HG02610 (cell line): ENCODE results near the gene CARD19.

Experiments used
- ATAC-seq: cut with Tn5 transposase; IDR thresholded peaks from one replicate; pipeline ENCODE4 v1.9.1; 2021; ENCODE audit warnings: mild to moderate bottlenecking, moderate library complexity; ENCODE audit not compliant: unreplicated experiment

Gene CARD19

DNA sequence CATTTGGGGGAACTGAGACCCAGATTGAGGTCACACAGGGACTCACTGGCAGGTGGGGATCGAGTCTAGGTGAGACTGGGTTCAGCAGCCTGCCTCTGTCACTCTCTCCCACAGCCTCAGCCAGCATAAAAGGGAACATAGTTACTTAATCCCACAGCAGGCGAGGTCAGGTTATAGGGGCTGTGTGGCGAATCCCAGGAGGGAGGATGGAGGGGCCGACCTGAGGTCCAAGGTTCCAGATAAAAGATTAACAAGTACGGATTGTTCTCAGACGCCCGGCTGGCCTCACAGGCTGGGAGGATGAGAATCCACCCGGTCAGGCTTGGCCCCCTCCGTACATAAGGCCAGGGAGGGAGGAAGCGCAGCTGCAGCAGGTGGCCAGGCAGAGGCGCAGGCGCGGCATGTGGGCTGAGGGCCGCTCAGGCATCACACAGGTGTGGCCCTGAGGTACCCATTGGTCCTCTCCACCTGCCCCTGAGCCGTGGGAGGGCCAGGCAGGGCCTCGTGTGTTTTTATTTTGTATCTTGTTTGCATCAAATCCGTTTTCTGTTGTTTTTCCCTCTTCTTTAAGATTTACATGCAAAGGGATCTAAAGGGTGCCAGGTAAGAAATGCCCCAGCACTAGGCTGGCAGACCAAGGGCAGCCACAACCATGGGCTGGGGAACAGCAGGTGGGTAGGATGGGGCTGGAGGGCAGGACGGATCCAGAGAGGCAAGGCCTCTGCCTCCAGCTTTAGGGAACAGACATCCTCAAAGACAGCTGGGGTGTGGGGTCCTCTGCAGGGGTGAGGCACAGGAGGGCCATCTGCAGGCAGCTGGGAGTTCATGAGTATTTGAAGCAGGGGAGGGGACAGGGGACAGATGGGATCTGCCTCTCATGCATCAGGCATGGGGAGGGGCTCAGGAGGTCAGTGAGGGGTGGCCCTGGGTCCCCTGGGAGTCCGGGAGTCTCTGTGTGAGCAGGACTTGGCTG is 33.9 kb upstream of the CARD19 start:
- peak; percentile 25 for ATAC-seq

- peak; percentile 88 for ATAC-seq
Measured at GRCh38 chr9:93064392-93065134, 31.5 kb upstream of the CARD19 start.

GRCh38 chr9:93065135-93065720 is 30.8 kb upstream of the CARD19 start:
- no peak for ATAC-seq

DNA sequence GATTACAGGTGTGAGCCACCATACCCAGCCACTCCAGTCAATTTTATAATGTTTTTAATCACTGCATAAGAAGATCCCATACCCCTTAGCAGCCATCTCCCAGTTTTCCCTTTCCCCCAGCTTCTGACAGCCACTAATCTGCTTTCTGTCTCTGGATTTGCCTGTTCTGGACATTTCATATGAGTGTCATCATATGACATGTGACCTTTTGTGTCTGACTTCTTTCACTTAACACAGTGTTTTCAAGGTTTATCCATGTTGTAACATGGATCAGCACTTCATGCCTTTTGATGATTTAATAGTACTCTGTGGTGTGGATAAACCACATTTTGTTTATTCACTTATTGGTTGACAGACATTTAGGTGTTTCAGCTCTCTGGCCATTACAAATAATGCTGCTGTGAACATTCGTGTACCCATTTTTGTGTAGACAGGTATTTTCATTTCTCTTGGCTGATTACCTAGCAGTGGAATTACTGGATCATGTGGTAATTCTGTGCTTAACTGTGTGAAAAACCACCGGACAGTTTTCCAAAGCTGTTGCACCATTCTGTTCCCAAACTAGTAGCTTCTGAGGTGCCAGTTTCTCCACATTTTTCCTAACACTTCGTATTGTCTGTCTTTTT is 28.9 kb upstream of the CARD19 start:
- ATAC-seq = no peak

DNA sequence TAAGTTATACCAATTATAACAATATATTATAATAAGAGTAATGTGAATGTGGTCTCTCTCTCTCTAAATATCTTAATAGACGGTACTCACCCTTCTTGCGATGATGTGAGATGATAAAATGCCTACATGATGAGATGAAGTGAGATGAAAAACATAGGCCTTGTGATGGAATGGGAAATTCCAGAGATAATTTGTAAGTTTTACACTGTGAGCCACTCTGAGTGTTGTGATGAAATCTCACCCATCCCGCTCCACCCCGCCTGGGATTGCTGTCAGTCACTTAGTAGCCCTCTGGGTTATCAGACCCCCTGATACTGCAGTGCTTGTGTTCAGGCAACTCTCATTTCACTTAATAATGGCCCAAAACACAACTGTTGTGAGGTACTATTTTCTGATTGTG is 27.1 kb upstream of the CARD19 start:
- no peak for ATAC-seq

DNA sequence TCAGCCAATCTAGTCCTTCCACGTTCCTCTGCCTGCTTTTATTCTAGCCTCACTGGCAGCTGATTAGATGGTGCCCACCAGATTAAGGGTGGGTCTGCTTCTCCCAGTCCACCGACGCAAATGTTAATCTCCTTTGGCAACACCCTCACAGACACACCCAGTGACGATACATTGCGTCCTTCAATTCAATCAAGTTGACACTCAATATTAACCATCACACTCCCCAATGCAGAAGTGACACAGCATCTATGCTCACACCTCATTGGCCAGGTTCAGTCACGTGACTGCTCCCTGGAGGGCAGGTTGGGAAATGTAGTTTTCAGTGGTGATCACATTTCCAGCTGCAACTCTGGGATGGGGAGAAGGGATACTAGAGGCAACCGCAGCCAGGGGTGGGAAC is 24.6 kb upstream of the CARD19 start:
- ATAC-seq = no peak

- ATAC-seq = no peak
Measured at GRCh38 chr9:93072383-93072795, 23.6 kb upstream of the CARD19 start.

DNA sequence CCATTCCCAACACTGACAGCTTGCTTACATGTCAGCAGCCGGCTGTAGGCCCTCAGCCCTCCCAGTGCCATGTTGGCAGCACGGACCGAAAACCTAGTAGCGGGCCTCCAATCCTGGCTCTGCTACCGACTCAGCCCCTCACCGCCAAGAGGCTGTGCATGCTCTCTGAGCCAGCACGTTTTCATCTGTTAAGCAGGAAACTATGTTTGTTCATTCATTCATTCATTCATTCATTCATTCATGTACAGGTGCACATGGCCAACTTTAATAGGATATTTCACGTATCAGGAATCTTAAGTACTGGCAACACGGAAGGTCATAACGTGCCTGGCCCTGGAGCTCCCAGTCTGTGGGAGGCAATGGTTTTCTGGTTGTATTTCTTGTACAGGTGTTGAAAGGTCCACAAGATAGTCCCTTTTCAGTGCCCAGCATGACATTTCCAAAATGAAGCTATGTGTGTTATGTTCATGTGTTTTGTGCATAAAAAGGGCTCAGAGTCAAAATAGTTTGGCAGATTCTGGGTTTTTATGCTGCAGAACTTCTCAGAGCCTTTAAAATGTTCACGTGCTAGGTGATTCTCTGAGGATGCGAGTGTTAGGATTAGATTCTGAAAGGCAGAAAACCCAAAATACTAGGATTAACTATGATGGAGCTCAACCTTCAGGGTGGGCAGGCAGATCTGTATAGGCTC is 19.8 kb upstream of the CARD19 start:
- no peak for ATAC-seq

DNA sequence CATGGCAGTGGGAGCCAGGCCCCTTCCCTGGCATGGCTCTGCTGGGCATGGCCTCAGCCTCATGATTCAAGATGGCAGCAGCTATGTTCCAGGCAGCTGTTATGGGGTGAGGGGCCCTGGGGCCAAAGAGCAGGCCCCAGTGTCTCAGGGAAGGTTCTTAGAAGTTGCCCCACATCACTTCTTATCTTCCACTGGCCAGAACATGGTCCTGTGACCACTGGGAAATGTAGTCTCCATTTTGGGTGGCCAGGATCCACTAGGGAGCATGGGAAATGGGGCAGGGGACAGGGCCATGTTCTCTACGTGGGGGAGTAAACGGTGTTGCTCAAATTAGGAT is 19.3 kb upstream of the CARD19 start:
- no peak for ATAC-seq

GRCh38 chr9:93077367-93077766 is 18.6 kb upstream of the CARD19 start:
- ATAC-seq = no peak

DNA sequence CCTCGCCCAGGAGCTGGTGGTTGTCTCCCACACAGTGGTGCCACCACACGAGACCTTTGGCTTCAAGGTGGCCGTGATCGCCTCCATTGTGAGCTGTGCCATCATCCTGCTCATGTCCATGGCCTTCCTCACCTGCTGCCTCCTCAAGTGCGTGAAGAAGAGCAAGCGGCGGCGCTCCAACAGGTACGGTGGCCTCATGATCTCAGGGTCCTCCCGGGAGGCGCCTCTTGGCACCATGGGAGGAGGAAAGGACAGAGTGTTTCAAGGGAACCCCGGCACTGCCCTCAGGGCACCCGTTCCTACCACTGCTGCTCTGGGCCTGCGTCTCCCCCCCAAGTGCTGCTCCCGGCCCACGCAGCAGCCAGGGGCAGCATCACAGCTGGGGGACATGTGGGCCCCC is 18.2 kb upstream of the CARD19 start:
- no peak for ATAC-seq

- no peak for ATAC-seq
Measured at GRCh38 chr9:93079371-93079770, 16.6 kb upstream of the CARD19 start.

DNA sequence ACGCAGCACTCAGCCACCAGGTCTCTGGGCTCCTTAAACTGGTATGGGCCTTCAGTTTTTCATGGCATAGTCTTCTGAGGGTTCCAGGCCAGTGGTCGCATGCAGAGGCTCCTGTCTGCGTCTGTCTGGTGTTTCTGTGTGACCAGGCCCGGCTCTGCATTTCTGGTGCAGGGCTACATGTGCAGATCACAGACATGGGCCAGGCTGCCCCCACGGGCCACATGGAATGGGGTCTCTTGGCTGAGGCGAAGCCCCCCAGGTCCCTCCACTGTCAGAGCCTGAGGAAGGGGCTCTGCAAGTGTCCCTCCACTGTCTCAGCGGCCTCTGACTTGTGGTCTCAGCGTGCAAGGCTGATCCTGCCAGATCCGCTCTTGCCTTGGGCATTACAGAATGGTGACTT is 15.6 kb upstream of the CARD19 start:
- ATAC-seq = no peak

- no peak for ATAC-seq
Measured at GRCh38 chr9:93081081-93081529, 14.9 kb upstream of the CARD19 start.

GRCh38 chr9:93081931-93082330 is 14.1 kb upstream of the CARD19 start:
- no peak for ATAC-seq

- no peak for ATAC-seq
Measured at GRCh38 chr9:93082841-93083411, 13.1 kb upstream of the CARD19 start.

DNA sequence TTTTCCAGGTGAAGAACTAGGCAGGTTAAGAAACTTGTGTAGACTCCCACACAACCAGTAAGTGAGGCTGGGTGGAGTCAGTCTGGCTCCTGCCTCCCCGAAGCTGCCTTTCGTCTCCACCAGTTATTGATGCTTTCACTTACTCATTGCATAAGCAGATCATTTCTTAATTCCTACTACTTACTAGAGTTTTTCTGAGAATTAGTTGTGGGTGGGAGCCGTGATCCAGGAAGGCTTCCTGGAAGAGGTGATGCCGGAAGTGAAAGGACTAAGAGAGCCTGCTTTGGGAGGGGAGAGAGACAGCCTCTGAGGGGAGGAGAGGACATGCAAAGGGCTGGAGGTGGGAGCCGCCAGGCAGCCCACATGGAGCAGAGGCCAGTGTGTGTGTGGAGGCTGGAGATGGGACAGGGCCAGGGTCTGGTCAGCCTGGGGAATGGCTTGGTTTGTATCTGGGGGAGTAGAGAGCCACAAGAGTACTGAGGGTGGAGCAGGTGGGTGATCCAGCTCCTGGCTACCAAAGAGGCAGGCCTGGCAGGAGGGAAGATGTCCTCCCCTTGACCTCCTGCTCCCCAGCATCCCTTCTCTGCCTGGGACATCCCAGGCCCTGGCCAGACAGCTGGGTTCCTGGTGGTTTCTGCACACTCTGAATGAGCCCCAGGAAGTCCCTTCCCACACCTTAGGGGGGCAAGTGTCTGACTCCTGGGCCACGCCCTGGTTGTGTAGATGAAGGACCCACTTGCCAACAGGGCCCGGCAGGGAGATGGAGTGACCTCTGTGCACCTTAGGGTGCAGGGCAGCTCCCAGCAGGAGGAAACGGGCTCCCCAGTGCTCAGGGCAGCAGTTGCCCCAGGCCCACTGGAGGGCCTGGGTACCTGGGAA is 12.2 kb upstream of the CARD19 start:
- no peak for ATAC-seq

DNA sequence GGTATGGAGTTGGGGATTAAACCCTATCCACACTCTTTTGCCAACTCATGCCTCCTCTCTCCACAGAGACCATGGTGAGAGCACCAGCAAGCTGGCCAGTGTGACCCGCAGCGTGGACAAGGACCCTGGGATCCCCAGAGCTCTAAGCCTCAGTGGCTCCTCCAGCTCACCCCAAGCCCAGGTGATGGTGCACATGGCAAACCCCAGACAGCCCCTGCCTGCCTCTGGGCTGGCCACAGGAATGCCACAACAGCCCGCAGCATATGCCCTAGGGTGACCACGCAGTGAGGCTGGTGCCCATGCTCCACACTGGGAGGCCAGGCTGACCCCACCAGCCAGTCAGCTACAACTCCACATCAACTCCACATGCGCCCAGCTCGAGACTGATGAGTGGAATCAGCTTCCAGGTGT is 11.5 kb upstream of the CARD19 start:
- no peak for ATAC-seq

- no peak for ATAC-seq
Measured at GRCh38 chr9:93085676-93086075, 10.3 kb upstream of the CARD19 start.
